KBM-7 (cell line): ENCODE data around the gene ACTN4.

Experiments
- DNase-seq: peaks from one replicate; pipeline ENCODE4 v3.0.0-alpha.2; 2015
- in situ Hi-C: fragments of 300-500 bp; cut with MboI; formaldehyde crosslinking; loops from 2 replicates; pipeline ENCODE4 v1.14.3; 2020; ENCODE audit warnings: low sequenced_read_pairs, low pct_unique_long_range_greater_than_20kb, mixed read lengths

ACTN4 gene

GRCh38 chr19:38690146-38690545 is 42.7 kb downstream of the ACTN4 start:
- in situ Hi-C loops, result no loop called here
- DNase-seq, result no peak

- no peak for DNase-seq
- in situ Hi-C loops, result no loop called here
Observed at GRCh38 chr19:38690832-38691231, 43.4 kb downstream of the ACTN4 start.

GRCh38 chr19:38691938-38692457 is 44.5 kb downstream of the ACTN4 start:
- DNase-seq, result no peak
- in situ Hi-C loops, result no loop called here

GRCh38 chr19:38692458-38693379 is 45.3 kb downstream of the ACTN4 start:
- DNase-seq, result no peak
- in situ Hi-C loops, result no loop called here

- in situ Hi-C loops, result no loop called here
- peak; percentile 90 for DNase-seq
Observed at GRCh38 chr19:38693380-38694223, 46.2 kb downstream of the ACTN4 start.

GRCh38 chr19:38695317-38695683 is 47.9 kb downstream of the ACTN4 start:
- no peak for DNase-seq
- in situ Hi-C loops, result no loop called here

GRCh38 chr19:38695832-38696728 is 48.6 kb downstream of the ACTN4 start:
- DNase-seq, result no peak

GRCh38 chr19:38696729-38697055 is 49.2 kb downstream of the ACTN4 start:
- no peak for DNase-seq

More at GRCh38 chr19:38695832-38696728, 48.6 kb downstream of the ACTN4 start:
- in situ Hi-C loops, result no loop called here

GRCh38 chr19:38697197-38697596 is 49.7 kb downstream of the ACTN4 start:
- no peak for DNase-seq
- in situ Hi-C loops, result no loop called here

More at GRCh38 chr19:38696729-38697055, 49.2 kb downstream of the ACTN4 start:
- in situ Hi-C loops, result no loop called here

GRCh38 chr19:38697641-38698071 is 50.2 kb downstream of the ACTN4 start:
- DNase-seq, result no peak
- in situ Hi-C loops, result no loop called here

- in situ Hi-C loops, result no loop called here
- DNase-seq, result no peak
Observed at GRCh38 chr19:38698225-38699026, 51.0 kb downstream of the ACTN4 start.

GRCh38 chr19:38699027-38699346 is 51.5 kb downstream of the ACTN4 start:
- DNase-seq, result no peak

GRCh38 chr19:38699647-38700349 is 52.3 kb downstream of the ACTN4 start:
- in situ Hi-C loops, result no loop called here
- no peak for DNase-seq

More at GRCh38 chr19:38699027-38699346, 51.5 kb downstream of the ACTN4 start:
- in situ Hi-C loops, result no loop called here

- in situ Hi-C loops, result no loop called here
- DNase-seq, result no peak
Observed at GRCh38 chr19:38700350-38700901, 53.0 kb downstream of the ACTN4 start.

- DNase-seq, result no peak
Observed at GRCh38 chr19:38700902-38701454, 53.5 kb downstream of the ACTN4 start.

GRCh38 chr19:38701455-38702063 is 54.1 kb downstream of the ACTN4 start:
- DNase-seq, result no peak
- in situ Hi-C loops, result no loop called here

More at GRCh38 chr19:38700902-38701454, 53.5 kb downstream of the ACTN4 start:
- in situ Hi-C loops, result no loop called here

- no peak for DNase-seq
- in situ Hi-C loops, result no loop called here
Observed at GRCh38 chr19:38702278-38702677, 54.8 kb downstream of the ACTN4 start.
